ENCODE results near the gene NPAS3. TPM values are rescaled to one million over a fixed set of nuclear protein-coding genes. Genes with fewer than 3 reads are reported as not detected.

The NPAS3 gene
- total RNA-seq, 1 donor from 2014 or later = 1.6 TPM

GRCh38 chr14:33566082-33566481, 627.4 kb downstream of the NPAS3 start:
- DNase-seq (ENCODE audit: low spot score) = no peak
- Mint-ChIP-seq H3K36me3 (ENCODE audit: low read depth, unreplicated experiment) (no peaks in the 10 kb centered on the region), H3K9me3 (ENCODE audit: unreplicated experiment) (no peaks in the 10 kb centered on the region), H3K27me3 (ENCODE audit: unreplicated experiment) (no peaks in the 10 kb centered on the region), H3K4me1 (ENCODE audit: unreplicated experiment) (peaks cover 41% of the 10 kb centered on the region), H3K27ac (ENCODE audit: unreplicated experiment) (no peak overlapping the region), H3K4me3 (ENCODE audit: unreplicated experiment) (no peak overlapping the region)
- TF ChIP-seq, protein P1, sequence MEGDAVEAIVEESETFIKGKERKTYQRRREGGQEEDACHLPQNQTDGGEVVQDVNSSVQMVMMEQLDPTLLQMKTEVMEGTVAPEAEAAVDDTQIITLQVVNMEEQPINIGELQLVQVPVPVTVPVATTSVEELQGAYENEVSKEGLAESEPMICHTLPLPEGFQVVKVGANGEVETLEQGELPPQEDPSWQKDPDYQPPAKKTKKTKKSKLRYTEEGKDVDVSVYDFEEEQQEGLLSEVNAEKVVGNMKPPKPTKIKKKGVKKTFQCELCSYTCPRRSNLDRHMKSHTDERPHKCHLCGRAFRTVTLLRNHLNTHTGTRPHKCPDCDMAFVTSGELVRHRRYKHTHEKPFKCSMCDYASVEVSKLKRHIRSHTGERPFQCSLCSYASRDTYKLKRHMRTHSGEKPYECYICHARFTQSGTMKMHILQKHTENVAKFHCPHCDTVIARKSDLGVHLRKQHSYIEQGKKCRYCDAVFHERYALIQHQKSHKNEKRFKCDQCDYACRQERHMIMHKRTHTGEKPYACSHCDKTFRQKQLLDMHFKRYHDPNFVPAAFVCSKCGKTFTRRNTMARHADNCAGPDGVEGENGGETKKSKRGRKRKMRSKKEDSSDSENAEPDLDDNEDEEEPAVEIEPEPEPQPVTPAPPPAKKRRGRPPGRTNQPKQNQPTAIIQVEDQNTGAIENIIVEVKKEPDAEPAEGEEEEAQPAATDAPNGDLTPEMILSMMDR (IDR thresholded peaks at IDR 0.05; ENCODE audit: unreplicated experiment) = no peak

DNA sequence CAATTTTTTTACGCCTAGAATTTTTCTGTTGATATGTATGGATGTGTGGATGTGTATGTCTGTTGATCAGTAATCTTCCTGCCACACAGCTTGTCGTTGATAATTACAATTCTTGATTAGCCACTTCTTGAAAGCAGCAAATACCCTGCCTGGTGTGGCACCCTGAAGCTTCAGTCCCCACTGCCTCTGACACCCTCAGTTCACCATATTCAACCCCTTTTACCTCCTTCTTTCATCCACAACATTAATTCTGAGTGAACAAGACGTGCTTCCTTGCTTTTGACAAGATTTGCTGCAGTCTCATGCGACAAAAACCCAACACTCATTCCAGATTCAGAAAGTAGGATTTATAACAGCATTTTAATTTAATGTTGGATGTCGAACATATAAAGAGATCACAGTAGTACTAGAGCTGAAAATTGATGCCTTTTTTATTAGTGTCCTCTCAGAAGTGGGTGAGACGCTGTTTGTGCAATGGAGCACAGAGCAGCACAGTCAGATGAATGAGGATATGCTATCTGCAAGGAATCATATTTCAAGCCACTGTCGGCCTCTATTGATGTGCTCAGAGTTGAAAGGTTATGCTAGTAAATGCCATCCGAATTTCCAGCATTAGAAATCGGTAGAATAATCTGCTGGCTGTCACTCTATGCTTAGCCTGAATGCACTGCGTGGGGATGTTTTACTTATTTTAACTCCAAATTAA, 628.5 kb downstream of the NPAS3 start:
- Mint-ChIP-seq H3K27me3 (ENCODE audit: unreplicated experiment) (no peaks in the 10 kb centered on the region), H3K9me3 (ENCODE audit: unreplicated experiment) (no peaks in the 10 kb centered on the region), H3K36me3 (ENCODE audit: low read depth, unreplicated experiment) (no peaks in the 10 kb centered on the region), H3K27ac (ENCODE audit: unreplicated experiment) (no peak overlapping the region), H3K4me3 (ENCODE audit: unreplicated experiment) (no peak overlapping the region), H3K4me1 (ENCODE audit: unreplicated experiment) (peaks cover 42% of the 10 kb centered on the region)
- TF ChIP-seq, protein P1 (IDR thresholded peaks at IDR 0.05; ENCODE audit: unreplicated experiment) = no peak
- no peak for DNase-seq (ENCODE audit: low spot score)

GRCh38 chr14:33567731-33568130, 629.1 kb downstream of the NPAS3 start:
- H3K4me1 Mint-ChIP-seq (ENCODE audit: unreplicated experiment) = peaks cover 42% of the 10 kb centered on the region
- H3K9me3 Mint-ChIP-seq (ENCODE audit: unreplicated experiment) = no peaks in the 10 kb centered on the region
- H3K27ac Mint-ChIP-seq (ENCODE audit: unreplicated experiment) = no peak overlapping the region
- DNase-seq (ENCODE audit: low spot score) = no peak
- H3K27me3 Mint-ChIP-seq (ENCODE audit: unreplicated experiment) = no peaks in the 10 kb centered on the region
- no peak overlapping the region for H3K4me3 Mint-ChIP-seq (ENCODE audit: unreplicated experiment)
- TF ChIP-seq, protein P1 (IDR thresholded peaks at IDR 0.05; ENCODE audit: unreplicated experiment) = no peak
- H3K36me3 Mint-ChIP-seq (ENCODE audit: low read depth, unreplicated experiment) = no peaks in the 10 kb centered on the region

DNA sequence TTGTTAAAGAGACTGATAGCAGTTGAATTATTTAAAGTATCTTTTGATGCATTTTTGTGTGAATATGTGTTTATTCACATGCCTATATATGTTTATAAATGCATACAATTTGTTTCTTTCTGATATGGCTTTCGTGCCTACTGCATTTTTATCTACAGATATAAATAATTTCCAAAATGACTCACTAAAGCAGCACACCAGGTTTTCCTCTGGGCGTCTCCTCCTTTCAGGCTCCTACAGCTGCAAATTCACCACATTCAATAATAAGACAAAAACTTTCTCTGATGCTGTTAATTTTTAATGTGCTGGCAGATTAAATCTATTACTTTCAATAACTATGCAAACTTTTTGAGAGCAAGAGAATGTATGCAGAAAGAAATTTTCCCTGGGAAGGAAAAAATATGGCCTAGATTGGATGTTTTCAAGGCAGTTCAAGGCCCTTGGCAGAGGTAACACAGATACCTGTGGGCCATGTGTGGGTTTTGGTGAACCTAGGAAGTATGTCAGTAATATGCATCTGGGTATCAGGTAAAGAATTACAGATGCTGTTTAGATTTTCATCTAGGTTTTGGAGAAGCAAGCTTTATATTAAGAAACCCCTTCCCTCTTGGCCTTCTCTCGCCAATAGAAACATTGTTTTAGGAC, 630.4 kb downstream of the NPAS3 start:
- H3K36me3 Mint-ChIP-seq (ENCODE audit: low read depth, unreplicated experiment) = no peaks in the 10 kb centered on the region
- DNase-seq (ENCODE audit: low spot score) = no peak
- H3K27me3 Mint-ChIP-seq (ENCODE audit: unreplicated experiment) = no peaks in the 10 kb centered on the region
- no peaks in the 10 kb centered on the region for H3K9me3 Mint-ChIP-seq (ENCODE audit: unreplicated experiment)
- TF ChIP-seq, protein P1 (IDR thresholded peaks at IDR 0.05; ENCODE audit: unreplicated experiment) = no peak
- H3K4me3 Mint-ChIP-seq (ENCODE audit: unreplicated experiment) = no peak overlapping the region
- no peak overlapping the region for H3K27ac Mint-ChIP-seq (ENCODE audit: unreplicated experiment)
- H3K4me1 Mint-ChIP-seq (ENCODE audit: unreplicated experiment) = peaks cover 33% of the 10 kb centered on the region
